H1 (cell line): ENCODE measurements around the gene PLA2G1B. TPM values are rescaled to one million over a fixed set of nuclear protein-coding genes. Genes with fewer than 3 reads are reported as not detected.

Experiments
- CBX5 ChIP-seq: fragments of 300-800, 300-1000 bp; sonication (generic); IDR thresholded peaks from 2 replicates; pipeline ENCODE4 v1.7.1; 2016; ENCODE audit warnings: antibody characterized with exemption, low read length, low read depth
- CEBPB ChIP-seq: IDR thresholded peaks from 2 replicates; pipeline ENCODE4 v1.6.1; 2012; ENCODE audit warnings: low read depth, low read length
- CHD2 ChIP-seq: IDR thresholded peaks from 2 replicates; pipeline ENCODE4 v1.6.1; 2012; ENCODE audit warnings: low read length, improper control_type of control experiment
- CREB1 ChIP-seq: IDR thresholded peaks from 2 replicates; pipeline ENCODE4 v1.6.1; 2012; ENCODE audit warnings: inconsistent platforms
- RAD21 ChIP-seq, 2 experiments: IDR thresholded peaks in 1 of 2; conservative IDR thresholded peaks in 1 of 2; 2 replicates each; pipeline ENCODE4 v1.6.1; 2011; ENCODE audit warnings: low read depth in 2 of 2, low read length in 2 of 2, improper control_type of control experiment in 1 of 2, inconsistent platforms in 1 of 2, mild to moderate bottlenecking in 1 of 2, moderate library complexity in 1 of 2
- RBBP5 ChIP-seq: IDR thresholded peaks from 2 replicates; pipeline ENCODE4 v1.7.1; 2012; ENCODE audit warnings: low read depth, mild to moderate bottlenecking, inconsistent platforms, low read length, moderate library complexity, borderline replicate concordance
- SAP30 ChIP-seq: fragments of 300-600 bp; sonication (generic); IDR thresholded peaks from 2 replicates; pipeline ENCODE4 v1.7.1; 2012; ENCODE audit warnings: low read length, moderate library complexity, mild to moderate bottlenecking, inconsistent platforms; ENCODE audit not compliant: insufficient read depth, insufficient replicate concordance
- SIN3A ChIP-seq, 2 experiments: IDR thresholded peaks in 1 of 2; conservative IDR thresholded peaks in 1 of 2; 2 replicates each; pipeline ENCODE4 v1.6.1; 2011 to 2012; ENCODE audit warnings: low read length in 2 of 2, improper control_type of control experiment in 1 of 2, low read depth in 1 of 2, mild to moderate bottlenecking in 1 of 2
- SIRT6 ChIP-seq: IDR thresholded peaks from one replicate; pipeline ENCODE4 v1.7.1; 2012; ENCODE audit warnings: low read length, inconsistent platforms
- SP4 ChIP-seq: IDR thresholded peaks from 2 replicates; pipeline ENCODE4 v1.6.1; 2012; ENCODE audit warnings: low read length, inconsistent platforms
- YY1 ChIP-seq: IDR thresholded peaks from 2 replicates; pipeline ENCODE4 v1.6.1; 2011; ENCODE audit warnings: low read depth, mild to moderate bottlenecking, low read length
- ZNF274 ChIP-seq: IDR thresholded peaks from 2 replicates; pipeline ENCODE4 v1.7.0; 2012; ENCODE audit warnings: low read length, borderline replicate concordance; ENCODE audit errors: extremely low read depth
- polyA plus RNA-seq, 7 experiments: library from polyadenylated mRNA; depleted of rRNA in 3 of 7; stranded (reverse) in 5 of 7; unstranded in 2 of 7; fragments of >200 nt in 5 of 7; fragments of 200-250 nt in 2 of 7; gene quantifications; 1 replicate in 5 of 7; 2 replicates in 1 of 7; 4 replicates in 1 of 7; pipeline versions ENCODE4 v1.2.1 to v1.2.3, GENCODE V29; 2011 to 2013; ENCODE audit warnings: missing spikeins in 2 of 7, mixed read lengths in 2 of 7
- total RNA-seq: library from RNA; stranded (reverse); fragmentation: NEBNext Ultra II Directional; extraction: Animal tissue kit (Norgen Biotek cat#: 25700); gene quantifications from 2 replicates; pipeline ENCODE4 v1.2.1, GENCODE V29; 2021
- TF ChIP-seq, protein P1 (sequence below): fragments of 300-600 bp; sonication (generic); IDR thresholded peaks from 2 replicates; pipeline ENCODE4 v1.7.1; 2012; ENCODE audit warnings: low read length, moderate library complexity, mild to moderate bottlenecking, inconsistent platforms; ENCODE audit not compliant: insufficient replicate concordance

Gene PLA2G1B
- total and polyA plus RNA-seq, 2 of the 8 experiments (the other 6 are each of a cell fraction or from before 2014, with no cell fraction given) = not detected

DNA sequence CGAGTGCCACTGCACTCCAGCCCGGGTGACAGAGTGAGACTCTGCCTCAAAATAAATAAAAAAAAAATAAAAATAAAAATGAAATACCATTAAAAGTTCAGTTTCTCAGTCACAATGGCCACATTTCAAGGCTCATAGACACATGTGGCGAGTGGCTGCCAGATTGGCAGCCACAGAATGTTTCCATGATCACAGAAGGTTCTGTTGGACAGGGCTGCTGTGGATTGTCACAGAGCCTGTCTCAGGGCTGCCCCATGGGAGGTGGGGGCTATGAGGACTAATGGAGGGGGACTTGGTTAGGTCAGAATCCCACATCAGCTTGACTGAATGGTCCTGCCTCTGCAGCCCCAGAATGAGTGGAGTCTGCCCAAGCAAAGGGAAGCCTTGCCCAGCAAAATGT lies 3.8 kb upstream of the PLA2G1B start (continued):
- TF ChIP-seq, protein P1, sequence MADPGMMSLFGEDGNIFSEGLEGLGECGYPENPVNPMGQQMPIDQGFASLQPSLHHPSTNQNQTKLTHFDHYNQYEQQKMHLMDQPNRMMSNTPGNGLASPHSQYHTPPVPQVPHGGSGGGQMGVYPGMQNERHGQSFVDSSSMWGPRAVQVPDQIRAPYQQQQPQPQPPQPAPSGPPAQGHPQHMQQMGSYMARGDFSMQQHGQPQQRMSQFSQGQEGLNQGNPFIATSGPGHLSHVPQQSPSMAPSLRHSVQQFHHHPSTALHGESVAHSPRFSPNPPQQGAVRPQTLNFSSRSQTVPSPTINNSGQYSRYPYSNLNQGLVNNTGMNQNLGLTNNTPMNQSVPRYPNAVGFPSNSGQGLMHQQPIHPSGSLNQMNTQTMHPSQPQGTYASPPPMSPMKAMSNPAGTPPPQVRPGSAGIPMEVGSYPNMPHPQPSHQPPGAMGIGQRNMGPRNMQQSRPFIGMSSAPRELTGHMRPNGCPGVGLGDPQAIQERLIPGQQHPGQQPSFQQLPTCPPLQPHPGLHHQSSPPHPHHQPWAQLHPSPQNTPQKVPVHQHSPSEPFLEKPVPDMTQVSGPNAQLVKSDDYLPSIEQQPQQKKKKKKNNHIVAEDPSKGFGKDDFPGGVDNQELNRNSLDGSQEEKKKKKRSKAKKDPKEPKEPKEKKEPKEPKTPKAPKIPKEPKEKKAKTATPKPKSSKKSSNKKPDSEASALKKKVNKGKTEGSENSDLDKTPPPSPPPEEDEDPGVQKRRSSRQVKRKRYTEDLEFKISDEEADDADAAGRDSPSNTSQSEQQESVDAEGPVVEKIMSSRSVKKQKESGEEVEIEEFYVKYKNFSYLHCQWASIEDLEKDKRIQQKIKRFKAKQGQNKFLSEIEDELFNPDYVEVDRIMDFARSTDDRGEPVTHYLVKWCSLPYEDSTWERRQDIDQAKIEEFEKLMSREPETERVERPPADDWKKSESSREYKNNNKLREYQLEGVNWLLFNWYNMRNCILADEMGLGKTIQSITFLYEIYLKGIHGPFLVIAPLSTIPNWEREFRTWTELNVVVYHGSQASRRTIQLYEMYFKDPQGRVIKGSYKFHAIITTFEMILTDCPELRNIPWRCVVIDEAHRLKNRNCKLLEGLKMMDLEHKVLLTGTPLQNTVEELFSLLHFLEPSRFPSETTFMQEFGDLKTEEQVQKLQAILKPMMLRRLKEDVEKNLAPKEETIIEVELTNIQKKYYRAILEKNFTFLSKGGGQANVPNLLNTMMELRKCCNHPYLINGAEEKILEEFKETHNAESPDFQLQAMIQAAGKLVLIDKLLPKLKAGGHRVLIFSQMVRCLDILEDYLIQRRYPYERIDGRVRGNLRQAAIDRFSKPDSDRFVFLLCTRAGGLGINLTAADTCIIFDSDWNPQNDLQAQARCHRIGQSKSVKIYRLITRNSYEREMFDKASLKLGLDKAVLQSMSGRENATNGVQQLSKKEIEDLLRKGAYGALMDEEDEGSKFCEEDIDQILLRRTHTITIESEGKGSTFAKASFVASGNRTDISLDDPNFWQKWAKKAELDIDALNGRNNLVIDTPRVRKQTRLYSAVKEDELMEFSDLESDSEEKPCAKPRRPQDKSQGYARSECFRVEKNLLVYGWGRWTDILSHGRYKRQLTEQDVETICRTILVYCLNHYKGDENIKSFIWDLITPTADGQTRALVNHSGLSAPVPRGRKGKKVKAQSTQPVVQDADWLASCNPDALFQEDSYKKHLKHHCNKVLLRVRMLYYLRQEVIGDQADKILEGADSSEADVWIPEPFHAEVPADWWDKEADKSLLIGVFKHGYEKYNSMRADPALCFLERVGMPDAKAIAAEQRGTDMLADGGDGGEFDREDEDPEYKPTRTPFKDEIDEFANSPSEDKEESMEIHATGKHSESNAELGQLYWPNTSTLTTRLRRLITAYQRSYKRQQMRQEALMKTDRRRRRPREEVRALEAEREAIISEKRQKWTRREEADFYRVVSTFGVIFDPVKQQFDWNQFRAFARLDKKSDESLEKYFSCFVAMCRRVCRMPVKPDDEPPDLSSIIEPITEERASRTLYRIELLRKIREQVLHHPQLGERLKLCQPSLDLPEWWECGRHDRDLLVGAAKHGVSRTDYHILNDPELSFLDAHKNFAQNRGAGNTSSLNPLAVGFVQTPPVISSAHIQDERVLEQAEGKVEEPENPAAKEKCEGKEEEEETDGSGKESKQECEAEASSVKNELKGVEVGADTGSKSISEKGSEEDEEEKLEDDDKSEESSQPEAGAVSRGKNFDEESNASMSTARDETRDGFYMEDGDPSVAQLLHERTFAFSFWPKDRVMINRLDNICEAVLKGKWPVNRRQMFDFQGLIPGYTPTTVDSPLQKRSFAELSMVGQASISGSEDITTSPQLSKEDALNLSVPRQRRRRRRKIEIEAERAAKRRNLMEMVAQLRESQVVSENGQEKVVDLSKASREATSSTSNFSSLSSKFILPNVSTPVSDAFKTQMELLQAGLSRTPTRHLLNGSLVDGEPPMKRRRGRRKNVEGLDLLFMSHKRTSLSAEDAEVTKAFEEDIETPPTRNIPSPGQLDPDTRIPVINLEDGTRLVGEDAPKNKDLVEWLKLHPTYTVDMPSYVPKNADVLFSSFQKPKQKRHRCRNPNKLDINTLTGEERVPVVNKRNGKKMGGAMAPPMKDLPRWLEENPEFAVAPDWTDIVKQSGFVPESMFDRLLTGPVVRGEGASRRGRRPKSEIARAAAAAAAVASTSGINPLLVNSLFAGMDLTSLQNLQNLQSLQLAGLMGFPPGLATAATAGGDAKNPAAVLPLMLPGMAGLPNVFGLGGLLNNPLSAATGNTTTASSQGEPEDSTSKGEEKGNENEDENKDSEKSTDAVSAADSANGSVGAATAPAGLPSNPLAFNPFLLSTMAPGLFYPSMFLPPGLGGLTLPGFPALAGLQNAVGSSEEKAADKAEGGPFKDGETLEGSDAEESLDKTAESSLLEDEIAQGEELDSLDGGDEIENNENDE = no peak
- TF ChIP-seq RAD21 (IDR thresholded peaks at IDR 0.05 in 1 of 2, conservative IDR thresholded peaks at IDR 0.05 in 1 of 2; ENCODE audit: low read depth in 2 of 2, low read length in 2 of 2) (no peak), CREB1 (no peak), SIRT6 (no peak), SAP30 (no peak), SIN3A (conservative IDR thresholded peaks at IDR 0.05 in 1 of 2, IDR thresholded peaks at IDR 0.05 in 1 of 2; ENCODE audit: low read depth in 1 of 2, low read length in 2 of 2) (no peak), CHD2 (no peak), CEBPB (no peak), ZNF274 (no peak), YY1 (no peak), CBX5 (no peak), SP4 (no peak), RBBP5 (no peak)
